DLD1 (cell line): ENCODE results near the gene ADRA1B.
"Not testable (repeated sequence)": the region's sequence is repeated elsewhere in the genome, so short reads cannot be mapped to it uniquely, and the experiment has no call there.

Experiments used
- in situ Hi-C: cut with HindIII; loops from 2 replicates; pipeline ENCODE4 v1.10.0; 2017; ENCODE audit warnings: low sequenced_read_pairs

ADRA1B gene

GRCh38 chr5:159965031-159965837 is 49.0 kb downstream of the ADRA1B start:
- in situ Hi-C loops = no loop called here

- in situ Hi-C loops = not testable (repeated sequence)
Observed at GRCh38 chr5:159965838-159966128, 49.5 kb downstream of the ADRA1B start.

- in situ Hi-C loops = no loop called here
Observed at GRCh38 chr5:159969966-159970365, 53.7 kb downstream of the ADRA1B start.

GRCh38 chr5:159971038-159971437 is 54.8 kb downstream of the ADRA1B start:
- in situ Hi-C loops = no loop called here

- in situ Hi-C loops = no loop called here
Observed at GRCh38 chr5:159971514-159971913, 55.2 kb downstream of the ADRA1B start.

- in situ Hi-C loops = no loop called here
Observed at GRCh38 chr5:159971931-159972461, 55.7 kb downstream of the ADRA1B start.

- in situ Hi-C loops = no loop called here
Observed at GRCh38 chr5:159972538-159973362, 56.5 kb downstream of the ADRA1B start.

GRCh38 chr5:159975462-159976019 is 59.3 kb downstream of the ADRA1B start:
- in situ Hi-C loops = no loop called here

- in situ Hi-C loops = no loop called here
Observed at GRCh38 chr5:159976921-159977320, 60.6 kb downstream of the ADRA1B start.

- in situ Hi-C loops = no loop called here
Observed at GRCh38 chr5:159978358-159978757, 62.1 kb downstream of the ADRA1B start.

GRCh38 chr5:159982421-159983173 is 66.3 kb downstream of the ADRA1B start:
- in situ Hi-C loops = no loop called here

- in situ Hi-C loops = no loop called here
Observed at GRCh38 chr5:159987031-159987674, 70.9 kb downstream of the ADRA1B start.

- in situ Hi-C loops = no loop called here
Observed at GRCh38 chr5:159990506-159990905, 74.2 kb downstream of the ADRA1B start.

- in situ Hi-C loops = no loop called here
Observed at GRCh38 chr5:159992566-159992965, 76.3 kb downstream of the ADRA1B start.

GRCh38 chr5:159993194-159993593 is 76.9 kb downstream of the ADRA1B start:
- in situ Hi-C loops = no loop called here

GRCh38 chr5:159995907-159996306 is 79.6 kb downstream of the ADRA1B start:
- in situ Hi-C loops = no loop called here

GRCh38 chr5:160001457-160001856 is 85.2 kb downstream of the ADRA1B start:
- in situ Hi-C loops = loop anchor here (25.0 kb wide), 1 partner anchor 211 kb away; no protein-coding TSS in a partner anchor

- in situ Hi-C loops = loop anchor here (25.0 kb wide), 1 partner anchor 205 kb away; no protein-coding TSS in a partner anchor
Observed at GRCh38 chr5:160007514-160007913, 91.2 kb downstream of the ADRA1B start.

GRCh38 chr5:160008529-160008876 is 92.2 kb downstream of the ADRA1B start:
- in situ Hi-C loops = loop anchor here (25.0 kb wide), 1 partner anchor 204 kb away; no protein-coding TSS in a partner anchor
